Panc1 (cell line): ENCODE measurements around the gene CPEB1.

ENCODE experiments used
- CTCF ChIP-seq: fragments of 450-650 bp; IDR thresholded peaks from 2 replicates; pipeline ENCODE4 v1.5.1; 2017; ENCODE audit warnings: mild to moderate bottlenecking
- POLR2AphosphoS5 ChIP-seq: IDR thresholded peaks from 2 replicates; pipeline ENCODE4 v1.6.1; 2012; ENCODE audit warnings: mild to moderate bottlenecking, low read depth, low read length, moderate library complexity
- REST ChIP-seq, 2 experiments: IDR thresholded peaks; 2 replicates each; pipeline ENCODE4 v1.6.1; 2011 to 2012; ENCODE audit warnings: low read depth in 2 of 2, control low read depth in 1 of 2, low read length in 1 of 2, mild to moderate bottlenecking in 1 of 2, moderate library complexity in 1 of 2; ENCODE audit not compliant: insufficient read depth in 1 of 2
- SIN3A ChIP-seq: IDR thresholded peaks from 2 replicates; pipeline ENCODE4 v1.6.1; 2012; ENCODE audit warnings: low read depth, mild to moderate bottlenecking, low read length, moderate library complexity, borderline replicate concordance; ENCODE audit not compliant: insufficient read depth
- TCF7L2 ChIP-seq: IDR thresholded peaks from 2 replicates; pipeline ENCODE4 v1.6.1; 2011; ENCODE audit warnings: mild to moderate bottlenecking, low read depth, low read length, inconsistent platforms

GRCh38 chr15:82540984-82541431, 106.2 kb downstream of the CPEB1 start:
- TF ChIP-seq CTCF (no peak), POLR2AphosphoS5 (no peak), SIN3A (no peak), REST (IDR thresholded peaks at IDR 0.05; ENCODE audit: insufficient read depth in 1 of 2, low read depth in 2 of 2, low read length in 1 of 2) (no peak), TCF7L2 (no peak)
